DMS 273 treated with DMSO at 0.1 percent for 48 hours (cell line): ENCODE results near the gene LZTS2.

ENCODE experiments used
- DNase-seq: peaks from one replicate; lab custom pipeline; 2025; lab: John Stamatoyannopoulos, UW

Gene LZTS2

DNA sequence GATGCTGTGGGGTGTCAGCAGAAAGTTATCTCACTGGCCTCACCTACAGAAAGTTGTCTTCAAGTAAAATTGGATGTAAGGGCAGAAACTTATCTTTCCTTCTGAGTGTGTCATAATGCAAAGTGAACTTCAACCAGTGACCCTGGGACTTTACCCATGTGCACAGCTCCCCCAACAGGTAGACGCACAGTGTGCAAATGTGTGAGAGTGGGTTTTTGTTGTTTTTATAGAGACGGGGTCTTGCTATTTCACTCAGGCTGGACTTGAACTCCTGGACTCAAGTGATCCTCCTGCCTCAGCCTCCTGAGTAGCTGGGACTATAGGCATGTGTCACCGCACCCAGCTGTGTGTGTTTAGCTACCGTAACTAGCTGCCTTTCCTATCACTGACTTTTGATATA is 55.8 kb downstream of the LZTS2 start:
- no peak for DNase-seq

DNA sequence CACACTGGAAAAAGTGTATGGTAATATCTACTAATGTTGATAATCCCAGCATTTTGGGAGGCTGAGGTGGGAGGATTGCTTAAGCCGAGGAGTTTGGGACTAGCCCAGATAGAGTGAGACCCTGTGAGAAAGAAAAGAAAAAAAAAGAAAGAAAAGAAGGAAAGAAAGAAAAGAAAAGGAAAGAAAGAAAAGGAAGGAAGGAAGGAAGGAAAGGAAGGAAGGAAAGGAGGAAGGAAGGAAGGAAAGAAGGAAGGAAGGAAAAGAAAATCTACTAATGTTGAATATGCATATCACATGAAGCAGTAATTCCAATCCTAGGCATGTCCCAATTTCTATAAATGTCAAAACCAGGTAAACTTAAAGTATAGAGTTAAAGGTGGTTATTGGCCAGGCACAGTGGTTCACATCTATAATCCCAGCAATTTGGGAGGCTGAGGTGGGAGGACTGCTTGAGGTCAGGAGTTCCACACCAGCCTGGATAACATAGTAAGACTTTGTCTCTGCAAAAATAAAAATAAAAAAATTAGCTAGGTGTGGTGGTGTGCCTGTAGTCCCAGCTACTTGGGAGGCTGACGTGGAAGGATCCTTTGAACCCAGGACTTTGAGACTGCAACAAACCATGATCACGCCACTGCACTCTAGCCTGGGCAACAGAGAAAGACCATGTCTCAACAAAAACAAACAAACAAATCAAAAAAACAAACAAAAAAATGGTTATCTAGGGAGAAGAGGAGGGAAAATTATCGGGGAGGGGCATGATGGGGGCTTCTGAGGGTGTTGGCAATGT is 57.0 kb downstream of the LZTS2 start:
- DNase-seq, result no peak
